Thyroid gland (tissue), 4 donors: ENCODE measurements around the gene PPP1R3F.
A peak's percentile ranks its signal among the peaks of the same experiment; 100 is the strongest.

Experiments
- CTCF ChIP-seq, 6 experiments: fragments of 200-600 bp in 3 of 6; fragments of 450-650 bp in 3 of 6; sonication (generic) in 3 of 6; IDR thresholded peaks; one replicate each; pipeline ENCODE4 v1.5.1; 2016 to 2019; ENCODE audit warnings: antibody characterized with exemption in 6 of 6, mild to moderate bottlenecking in 2 of 6, inconsistent platforms in 1 of 6, moderate library complexity in 1 of 6
- POLR2A ChIP-seq, 2 donors: fragments of 450-650 bp; IDR thresholded peaks; one replicate each; pipeline ENCODE4 v1.6.1; 2017; ENCODE audit warnings: antibody characterized with exemption in 2 of 2, mild to moderate bottlenecking in 2 of 2, moderate library complexity in 1 of 2

- TF ChIP-seq CTCF (IDR thresholded peaks at IDR 0.05) (peak in 5 of 6 experiments; percentile 18 to 63 (median 46)), POLR2A (IDR thresholded peaks at IDR 0.05) (no peak)
Measured at GRCh38 chrX:49291615-49292337, 22.2 kb downstream of the PPP1R3F start.
